Choroid plexus epithelial cell (primary cell): ENCODE results near the gene PRTFDC1.

Source experiments
- DNase-seq: peaks from one replicate; pipeline ENCODE4 v3.0.0-alpha.2; 2010; ENCODE audit warnings: low read depth
- H3K4me3 ChIP-seq: 2 replicates; pipeline ENCODE4 v1.5.1; 2011; ENCODE audit warnings: low read depth, mild to moderate bottlenecking, control low read depth, low read length, moderate library complexity
- CTCF ChIP-seq: conservative IDR thresholded peaks from 2 replicates; pipeline ENCODE4 v1.5.1; 2011; ENCODE audit warnings: low read depth, mild to moderate bottlenecking, control low read depth, inconsistent platforms, low read length, moderate library complexity

The PRTFDC1 gene

GRCh38 chr10:24950439-24950838 is 2.0 kb downstream of the PRTFDC1 start:
- H3K4me3 ChIP-seq = no peak overlapping the region
- TF ChIP-seq CTCF = no peak
- DNase-seq = no peak

- no peak for DNase-seq
- no peak overlapping the region for H3K4me3 ChIP-seq
- TF ChIP-seq CTCF = no peak
These were observed 2.8 kb downstream of the PRTFDC1 start for GRCh38 chr10:24949616-24950015.

- peak; percentile 14 for DNase-seq
- no peak for TF ChIP-seq CTCF
These were observed 4.9 kb downstream of the PRTFDC1 start for GRCh38 chr10:24947304-24948097.

GRCh38 chr10:24944512-24945255 is 7.7 kb downstream of the PRTFDC1 start:
- no peak overlapping the region for H3K4me3 ChIP-seq
- TF ChIP-seq CTCF = no peak
- peak; percentile 60 for DNase-seq

More at GRCh38 chr10:24947304-24948097, 4.9 kb downstream of the PRTFDC1 start:
- no peak overlapping the region for H3K4me3 ChIP-seq

GRCh38 chr10:24938525-24938924 is 13.9 kb downstream of the PRTFDC1 start:
- no peak overlapping the region for H3K4me3 ChIP-seq
- TF ChIP-seq CTCF = no peak
- DNase-seq = no peak

- no peak for DNase-seq
- TF ChIP-seq CTCF = no peak
- H3K4me3 ChIP-seq = no peak overlapping the region
These were observed 14.3 kb downstream of the PRTFDC1 start for GRCh38 chr10:24938076-24938475.
